Body of pancreas (tissue), 4 donors: ENCODE measurements around the gene ROR1. TPM values are rescaled to one million over a fixed set of nuclear protein-coding genes. Genes with fewer than 3 reads are reported as not detected.
A peak's percentile ranks its signal among the peaks of the same experiment; 100 is the strongest.

Experiments used
- ATAC-seq: fragments of 150-250 bp; one replicate; pipeline ENCODE4 v1.9.1; 2016
- DNase-seq, 4 donors: peaks; one replicate each; pipeline ENCODE4 v3.0.0-alpha.2; 2019
- H3K27ac ChIP-seq, 4 donors: fragments of 200-600 bp; sonication (generic); 1 replicate in 3 of 4; 2 replicates in 1 of 4; pipeline versions ENCODE4 v1.5.1 to v1.6.1; 2016 to 2019; ENCODE audit warnings: mild to moderate bottlenecking in 1 of 4, mixed read lengths in 1 of 4, moderate library complexity in 1 of 4
- H3K27me3 ChIP-seq, 2 donors: fragments of 200-600 bp; sonication (generic); one replicate each; pipeline ENCODE4 v1.6.0; 2016; ENCODE audit warnings: mild to moderate bottlenecking in 1 of 2
- H3K36me3 ChIP-seq, 2 donors: fragments of 200-600 bp; sonication (generic); replicated peaks in 1 of 2; 2 replicates each; pipeline ENCODE4 v1.5.1; 2016; ENCODE audit warnings: low read depth in 2 of 2; ENCODE audit not compliant: insufficient read depth in 1 of 2
- H3K4me1 ChIP-seq: fragments of 200-600 bp; sonication (generic); one replicate; pipeline ENCODE4 v1.6.0; 2016
- H3K4me3 ChIP-seq, 2 donors: fragments of 200-600 bp; sonication (generic); 1 replicate in 1 of 2; 2 replicates in 1 of 2; pipeline ENCODE4 v1.5.1; 2016 to 2019
- H3K9me3 ChIP-seq, 3 donors: fragments of 200-600 bp; sonication (generic); 1 replicate in 2 of 3; 2 replicates in 1 of 3; pipeline ENCODE4 v1.5.1; 2016
- CTCF ChIP-seq, 7 experiments: fragments of 450-650 bp in 4 of 7; fragments of 200-600 bp in 3 of 7; sonication (generic) in 3 of 7; IDR thresholded peaks; one replicate each; pipeline ENCODE4 v1.5.1; 2016 to 2019; ENCODE audit warnings: antibody characterized with exemption in 7 of 7
- POLR2A ChIP-seq, 3 donors: fragments of 450-650 bp; IDR thresholded peaks; one replicate each; pipeline ENCODE4 v1.6.1; 2016; ENCODE audit warnings: antibody characterized with exemption in 3 of 3, mild to moderate bottlenecking in 2 of 3
- WGBS, 2 donors: methylation state at CpG; one replicate each; pipeline ENCODE4 v1.1.5; 2017; 5-methylcytosine and 5-hydroxymethylcytosine counted together
- intact Hi-C: fragments of 100-400 bp; cut with DNase I; formaldehyde crosslinking; loops from one replicate; pipeline ENCODE4 v1.15.1; 2023
- total RNA-seq, 2 donors: library from RNA; depleted of rRNA; stranded (reverse); fragments of >200 nt; gene quantifications; one replicate each; pipeline ENCODE4 v1.1.0, GENCODE V29; 2016

Gene ROR1
- total RNA-seq, 2 donors from 2014 or later = 26.7 to 56.0 TPM

GRCh38 chr1:63969441-63969901, 195.7 kb downstream of the ROR1 start:
- ATAC-seq = peak; percentile 30
- intact Hi-C loops = no loop called here
- peaks cover 40% of the 10 kb centered on the region for H3K4me1 ChIP-seq

GRCh38 chr1:63971557-63971956, 197.7 kb downstream of the ROR1 start:
- H3K4me1 ChIP-seq = peaks cover 54% of the 10 kb centered on the region
- no peaks in the 10 kb centered on the region for H3K36me3 ChIP-seq
- H3K27ac ChIP-seq = peak overlapping the region in 2 of 4 donors; percentile 16 to 44
- ATAC-seq (no peak), DNase-seq (no peak)
- no peaks in the 10 kb centered on the region for H3K9me3 ChIP-seq
- no peak overlapping the region for H3K4me3 ChIP-seq
- no peaks in the 10 kb centered on the region for H3K27me3 ChIP-seq
- TF ChIP-seq CTCF (IDR thresholded peaks at IDR 0.05) = no peak
- TF ChIP-seq POLR2A (IDR thresholded peaks at IDR 0.05) = no peak
- intact Hi-C loops = no loop called here
- 16 to 18% methylated on average over 3 of the region's 3 CpGs for WGBS, 2 donors

More at GRCh38 chr1:63969441-63969901, 195.7 kb downstream of the ROR1 start:
- TF ChIP-seq CTCF (IDR thresholded peaks at IDR 0.05) (no peak), POLR2A (IDR thresholded peaks at IDR 0.05) (no peak)
- H3K27ac ChIP-seq = peak overlapping the region; percentile 22 to 62 (median 44)
- H3K36me3 ChIP-seq = no peaks in the 10 kb centered on the region
- H3K9me3 ChIP-seq = no peaks in the 10 kb centered on the region
- no peak for DNase-seq
- no peak overlapping the region for H3K4me3 ChIP-seq
- no peaks in the 10 kb centered on the region for H3K27me3 ChIP-seq
- 56 to 62% methylated on average over 4 of the region's 4 CpGs for WGBS, 2 donors

GRCh38 chr1:63973005-63973419, 199.2 kb downstream of the ROR1 start:
- no peaks in the 10 kb centered on the region for H3K36me3 ChIP-seq

GRCh38 chr1:63974966-63975365, 201.1 kb downstream of the ROR1 start:
- no peak for ATAC-seq
- intact Hi-C loops = no loop called here
- no peaks in the 10 kb centered on the region for H3K36me3 ChIP-seq
- no peaks in the 10 kb centered on the region for H3K27me3 ChIP-seq
- H3K9me3 ChIP-seq = no peaks in the 10 kb centered on the region
- H3K4me3 ChIP-seq = no peak overlapping the region
- H3K27ac ChIP-seq = no peak overlapping the region
- 50 to 54% methylated on average over 6 of the region's 6 CpGs for WGBS, 2 donors
- DNase-seq = no peak
- no peak for TF ChIP-seq CTCF (IDR thresholded peaks at IDR 0.05)
- TF ChIP-seq POLR2A (IDR thresholded peaks at IDR 0.05) = no peak
- peaks cover 35% of the 10 kb centered on the region for H3K4me1 ChIP-seq

More at GRCh38 chr1:63973005-63973419, 199.2 kb downstream of the ROR1 start:
- DNase-seq (no peak), ATAC-seq (no peak)
- Histone ChIP-seq H3K27me3 (no peaks in the 10 kb centered on the region), H3K4me3 (no peak overlapping the region), H3K4me1 (peaks cover 46% of the 10 kb centered on the region), H3K27ac (no peak overlapping the region), H3K9me3 (no peaks in the 10 kb centered on the region)
- WGBS, 2 donors = 92 to 96% methylated on average over 7 of the region's 7 CpGs
- no peak for TF ChIP-seq CTCF (IDR thresholded peaks at IDR 0.05)
- TF ChIP-seq POLR2A (IDR thresholded peaks at IDR 0.05) = no peak
- intact Hi-C loops = no loop called here

GRCh38 chr1:63975481-63975880, 201.7 kb downstream of the ROR1 start:
- DNase-seq (no peak), ATAC-seq (no peak)
- 69 to 70% methylated on average over 7 of the region's 7 CpGs for WGBS, 2 donors
- Histone ChIP-seq H3K27me3 (no peaks in the 10 kb centered on the region), H3K27ac (no peak overlapping the region), H3K36me3 (no peaks in the 10 kb centered on the region), H3K4me1 (peaks cover 37% of the 10 kb centered on the region), H3K4me3 (no peak overlapping the region), H3K9me3 (no peaks in the 10 kb centered on the region)
- TF ChIP-seq CTCF (IDR thresholded peaks at IDR 0.05) = no peak
- no peak for TF ChIP-seq POLR2A (IDR thresholded peaks at IDR 0.05)
- intact Hi-C loops = no loop called here
